Activated CD8-positive, alpha-beta T cell treated with anti-CD3 and anti-CD28 coated beads, Interleukin-2, amount 10 ng/mL, durations not matched to agents 7 days and 5 days (primary cell): ENCODE results near the gene DAPK2. TPM values are rescaled to one million over a fixed set of nuclear protein-coding genes. Genes with fewer than 3 reads are reported as not detected.

Experiments
- ATAC-seq: fragments of 150-1000 bp; cut with Tn5 transposase; one replicate; pipeline ENCODE4 v1.10.0; 2021; ENCODE audit warnings: moderate library complexity
- CTCF ChIA-PET: fragments of 350-600 bp; sonication (Branson Sonifier 250); formaldehyde crosslinking; loops from one replicate; lab custom pipeline; 2021; ENCODE audit warnings: antibody characterized with exemption; lab: Charles Lee
- POLR2A ChIA-PET: fragments of 350-600 bp; sonication (Branson Sonifier 250); formaldehyde crosslinking; loops from one replicate; lab custom pipeline; 2021; ENCODE audit warnings: antibody characterized with exemption; lab: Charles Lee
- DNase-seq: peaks from one replicate; pipeline ENCODE4 v3.0.0-alpha.2; 2020
- H3K27ac Mint-ChIP-seq: one replicate; pipeline ENCODE4 v1.8.0; 2021; ENCODE audit warnings: mild to moderate bottlenecking, mixed read lengths
- H3K27me3 Mint-ChIP-seq: one replicate; pipeline ENCODE4 v1.8.0; 2021; ENCODE audit warnings: low read depth, mixed read lengths
- H3K36me3 Mint-ChIP-seq: one replicate; pipeline ENCODE4 v1.8.0; 2021; ENCODE audit warnings: low read depth, mixed read lengths
- H3K4me1 Mint-ChIP-seq: one replicate; pipeline ENCODE4 v1.8.0; 2021; ENCODE audit warnings: low read depth, mixed read lengths
- H3K4me3 Mint-ChIP-seq: one replicate; pipeline ENCODE4 v1.8.0; 2021; ENCODE audit warnings: mild to moderate bottlenecking, mixed read lengths
- H3K9me3 Mint-ChIP-seq: one replicate; pipeline ENCODE4 v1.8.0; 2022; ENCODE audit warnings: mixed read lengths; ENCODE audit not compliant: insufficient read depth
- microRNA-seq: library from miRNA; unstranded; fragments of <30 nt; microRNA quantifications from one replicate; pipeline ENCODE4 v1.2.0, GENCODE V29; 2022
- total RNA-seq, 2 experiments: library from RNA; stranded (reverse); gene quantifications; one replicate each; pipeline ENCODE4 v1.2.3, GENCODE V29; 2021

Gene DAPK2
- total RNA-seq, 2 experiments from 2014 or later = 1.3 to 1.5 TPM

- no peak for ATAC-seq
- Mint-ChIP-seq H3K4me1 (peaks cover 23% of the 10 kb centered on the region), H3K4me3 (no peak overlapping the region), H3K27ac (no peak overlapping the region), H3K36me3 (no peaks in the 10 kb centered on the region), H3K9me3 (no peaks in the 10 kb centered on the region), H3K27me3 (no peaks in the 10 kb centered on the region)
- ChIA-PET POLR2A (no interaction called here), CTCF (interaction anchor here (1.5 kb wide), 2 partner anchors 12 to 34 kb away, joined by 4 read pairs; no protein-coding TSS in a partner anchor)
- DNase-seq = no peak
These were observed 188.8 kb downstream of the DAPK2 start for GRCh38 chr15:63857461-63857856.

Small RNA genes within 50 kb of the gene (microRNA-seq; reads per million reads assigned to microRNA genes)
- not detected for gene MIR422A

Other genes with a start within 250 kb of the DAPK2 start
- gene HERC1, start 212.5 kb downstream of the DAPK2 start, total RNA-seq = 10 to 100 TPM; 89.8 to 96.0 TPM
- 10 to 100 TPM; 78.7 to 80.9 TPM for gene CIAO2A, start 47.4 kb upstream of the DAPK2 start, total RNA-seq
- 100 to 1,000 TPM; 109 to 124 TPM for gene SNX1, start 49.5 kb upstream of the DAPK2 start, total RNA-seq
- gene SNX22, start 105.2 kb upstream of the DAPK2 start, total RNA-seq = under 1 TPM; 0.47 to 0.58 TPM
- gene PPIB, start 116.5 kb upstream of the DAPK2 start, total RNA-seq = 100 to 1,000 TPM; 378 to 386 TPM